Fibroblast of lung (primary cell): ENCODE data around the gene BPHL. TPM values are rescaled to one million over a fixed set of nuclear protein-coding genes. Genes with fewer than 3 reads are reported as not detected.
"Not testable (repeated sequence)": the region's sequence is repeated elsewhere in the genome, so short reads cannot be mapped to it uniquely, and the experiment has no call there.

Experiments
- DNase-seq, 2 donors: peaks; one replicate each; pipeline versions ENCODE4 v3.0.0 to v3.0.0-alpha.2; 2010; ENCODE audit warnings: low read depth in 2 of 2
- H2AFZ ChIP-seq: 2 replicates; pipeline ENCODE4 v1.5.1; 2012; ENCODE audit warnings: low read length, control low read depth, inconsistent platforms
- H3K27ac ChIP-seq: 2 replicates; pipeline ENCODE4 v1.5.1; 2011; ENCODE audit warnings: low read length, control low read depth; ENCODE audit not compliant: insufficient read depth
- H3K27me3 ChIP-seq: 2 replicates; pipeline ENCODE4 v1.5.1; 2011; ENCODE audit warnings: mild to moderate bottlenecking, low read length; ENCODE audit not compliant: control insufficient read depth, insufficient read depth
- H3K36me3 ChIP-seq: 2 replicates; pipeline ENCODE4 v1.5.1; 2011; ENCODE audit warnings: low read length; ENCODE audit not compliant: control insufficient read depth, insufficient read depth
- H3K4me1 ChIP-seq: 2 replicates; pipeline ENCODE4 v1.5.1; 2011; ENCODE audit warnings: low read length; ENCODE audit not compliant: control insufficient read depth, insufficient read depth; ENCODE audit errors: extremely low read depth
- H3K4me2 ChIP-seq: 2 replicates; pipeline ENCODE4 v1.5.1; 2011; ENCODE audit warnings: low read length, control low read depth; ENCODE audit not compliant: insufficient read depth; ENCODE audit errors: extremely low read depth
- H3K4me3 ChIP-seq, 4 experiments: fragments of 200-600 bp in 1 of 4; sonication (generic) in 1 of 4; replicated peaks in 1 of 4; 2 replicates each; pipeline ENCODE4 v1.5.1; 2011 to 2016; ENCODE audit warnings: low read length in 4 of 4, low read depth in 3 of 4, mild to moderate bottlenecking in 3 of 4, control low read depth in 2 of 4, inconsistent platforms in 1 of 4, mixed read lengths in 1 of 4; ENCODE audit not compliant: insufficient read depth in 1 of 4; ENCODE audit errors: control extremely low read depth in 1 of 4
- H3K79me2 ChIP-seq: 2 replicates; pipeline ENCODE4 v1.5.1; 2012; ENCODE audit warnings: mild to moderate bottlenecking, low read length, inconsistent platforms; ENCODE audit not compliant: control insufficient read depth, insufficient read depth
- H3K9ac ChIP-seq: 2 replicates; pipeline ENCODE4 v1.5.1; 2011; ENCODE audit warnings: mild to moderate bottlenecking, low read length, control low read depth; ENCODE audit not compliant: insufficient read depth
- H3K9me3 ChIP-seq: 2 replicates; pipeline ENCODE4 v1.5.1; 2012; ENCODE audit warnings: low read depth, low read length; ENCODE audit not compliant: control insufficient read depth, insufficient read depth
- H4K20me1 ChIP-seq: 2 replicates; pipeline ENCODE4 v1.5.1; 2011; ENCODE audit warnings: low read length; ENCODE audit not compliant: control insufficient read depth, insufficient read depth; ENCODE audit errors: extremely low read depth
- EZH2 ChIP-seq: IDR thresholded peaks from 2 replicates; pipeline ENCODE4 v1.5.1; 2012; ENCODE audit warnings: low read length, control low read depth, mild to moderate bottlenecking; ENCODE audit errors: missing control alignments
- polyA plus RNA-seq, 2 donors: library from polyadenylated mRNA; depleted of rRNA in 1 of 2; stranded (reverse) in 1 of 2; unstranded in 1 of 2; fragments of >200 nt; gene quantifications; 2 replicates each; pipeline ENCODE4 v1.2.1, GENCODE V29; 2011 to 2012; ENCODE audit warnings: missing spikeins in 1 of 2
- total RNA-seq: library from RNA; depleted of rRNA; stranded (reverse); fragments of >200 nt; gene quantifications from 2 replicates; pipeline ENCODE4 v1.2.1, GENCODE V29; 2014
- TF ChIP-seq, protein P1 (sequence below), 2 donors: IDR thresholded peaks in 1 of 2; conservative IDR thresholded peaks in 1 of 2; 1 replicate in 1 of 2; 2 replicates in 1 of 2; pipeline ENCODE4 v1.5.1; 2011 to 2012; ENCODE audit warnings: low read length in 2 of 2, control low read depth in 1 of 2, inconsistent platforms in 1 of 2, low read depth in 1 of 2, mild to moderate bottlenecking in 1 of 2

BPHL gene
- total and polyA plus RNA-seq, 2 donors (not counting 1 experiment from before 2014, with no cell fraction given), result 16.6 to 20.6 TPM

DNA sequence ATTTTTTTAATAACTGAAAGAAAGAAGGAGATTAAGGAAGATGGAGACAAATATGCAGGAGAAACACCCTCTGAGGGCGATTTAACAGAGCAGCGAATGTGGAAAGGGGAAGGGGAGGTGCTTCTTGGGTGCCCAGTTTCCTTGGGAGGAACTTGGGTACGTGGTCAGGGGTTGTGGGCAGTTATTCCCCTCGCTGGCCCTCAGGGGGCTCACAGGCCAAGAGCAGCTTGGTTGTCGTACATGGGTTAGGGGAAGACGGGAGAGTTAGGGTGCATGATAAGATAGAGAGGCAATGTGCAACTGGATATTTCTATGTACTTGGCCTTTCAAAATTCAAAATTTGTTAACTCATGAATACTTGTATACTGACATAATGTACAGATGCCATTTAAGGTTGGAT lies 45.9 kb downstream of the BPHL start:
- H2AFZ ChIP-seq, result no peak overlapping the region
- H3K9ac ChIP-seq, result no peak overlapping the region
- no peaks in the 10 kb centered on the region for H3K9me3 ChIP-seq
- no peaks in the 10 kb centered on the region for H3K79me2 ChIP-seq
- H3K36me3 ChIP-seq, result no peaks in the 10 kb centered on the region
- H4K20me1 ChIP-seq, result no peaks in the 10 kb centered on the region
- no peak for TF ChIP-seq EZH2
- TF ChIP-seq, protein P1, sequence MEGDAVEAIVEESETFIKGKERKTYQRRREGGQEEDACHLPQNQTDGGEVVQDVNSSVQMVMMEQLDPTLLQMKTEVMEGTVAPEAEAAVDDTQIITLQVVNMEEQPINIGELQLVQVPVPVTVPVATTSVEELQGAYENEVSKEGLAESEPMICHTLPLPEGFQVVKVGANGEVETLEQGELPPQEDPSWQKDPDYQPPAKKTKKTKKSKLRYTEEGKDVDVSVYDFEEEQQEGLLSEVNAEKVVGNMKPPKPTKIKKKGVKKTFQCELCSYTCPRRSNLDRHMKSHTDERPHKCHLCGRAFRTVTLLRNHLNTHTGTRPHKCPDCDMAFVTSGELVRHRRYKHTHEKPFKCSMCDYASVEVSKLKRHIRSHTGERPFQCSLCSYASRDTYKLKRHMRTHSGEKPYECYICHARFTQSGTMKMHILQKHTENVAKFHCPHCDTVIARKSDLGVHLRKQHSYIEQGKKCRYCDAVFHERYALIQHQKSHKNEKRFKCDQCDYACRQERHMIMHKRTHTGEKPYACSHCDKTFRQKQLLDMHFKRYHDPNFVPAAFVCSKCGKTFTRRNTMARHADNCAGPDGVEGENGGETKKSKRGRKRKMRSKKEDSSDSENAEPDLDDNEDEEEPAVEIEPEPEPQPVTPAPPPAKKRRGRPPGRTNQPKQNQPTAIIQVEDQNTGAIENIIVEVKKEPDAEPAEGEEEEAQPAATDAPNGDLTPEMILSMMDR (conservative IDR thresholded peaks at IDR 0.05 in 1 of 2, IDR thresholded peaks at IDR 0.05 in 1 of 2; ENCODE audit: low read depth in 1 of 2, low read length in 2 of 2), result no peak
- H3K27ac ChIP-seq, result no peak overlapping the region
- DNase-seq, result no peak
- H3K4me2 ChIP-seq, result no peak overlapping the region
- no peaks in the 10 kb centered on the region for H3K27me3 ChIP-seq
- H3K4me1 ChIP-seq, result no peaks in the 10 kb centered on the region
- H3K4me3 ChIP-seq, result no peak overlapping the region

DNA sequence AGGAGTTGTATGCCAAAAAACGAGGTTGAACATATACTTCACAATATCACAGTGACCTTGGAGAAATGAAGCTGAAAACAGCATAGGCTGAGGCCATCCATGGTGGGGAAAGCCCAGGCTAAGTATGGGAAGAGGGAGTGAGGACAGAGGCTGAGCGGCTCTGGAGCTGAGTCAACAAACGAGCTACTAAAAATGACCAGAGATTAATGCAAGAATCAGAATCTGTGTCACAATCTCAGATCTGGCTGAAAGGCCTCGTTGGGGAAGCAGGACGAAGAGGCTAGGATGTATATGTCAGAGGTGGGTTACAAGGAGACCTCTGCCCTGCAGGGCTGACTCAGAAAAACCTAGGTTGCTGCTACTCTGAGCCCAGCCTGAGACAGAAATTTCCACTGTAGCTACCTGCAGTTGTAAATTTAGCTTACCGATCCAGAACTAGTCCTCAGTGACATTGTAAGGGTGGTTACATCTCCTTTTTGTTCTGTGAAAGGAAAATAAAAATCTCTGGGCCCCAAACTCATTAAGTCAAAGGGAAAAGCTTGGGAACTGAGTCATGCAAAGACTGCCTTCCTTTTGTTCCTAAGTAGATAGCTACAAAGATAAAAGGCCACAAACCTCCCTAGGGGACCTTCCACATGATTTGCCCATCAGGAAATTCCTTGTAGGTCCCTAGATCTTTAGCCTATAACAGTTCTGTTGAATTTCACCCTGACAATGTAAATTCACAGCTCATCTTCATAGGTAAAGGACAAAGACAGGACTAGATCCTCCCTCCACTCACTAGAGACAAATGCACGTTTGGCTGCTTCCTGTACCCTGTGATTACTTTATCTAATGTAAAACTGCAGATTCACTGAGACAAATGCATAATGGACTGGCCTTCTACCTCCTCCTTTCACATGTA lies 47.4 kb downstream of the BPHL start:
- peak; percentile 19 to 83 for DNase-seq
- no peak overlapping the region for H2AFZ ChIP-seq
- H3K36me3 ChIP-seq, result no peaks in the 10 kb centered on the region
- no peaks in the 10 kb centered on the region for H4K20me1 ChIP-seq
- no peak overlapping the region for H3K9ac ChIP-seq
- no peaks in the 10 kb centered on the region for H3K27me3 ChIP-seq
- H3K79me2 ChIP-seq, result no peaks in the 10 kb centered on the region
- no peak for TF ChIP-seq EZH2
- TF ChIP-seq, protein P1 (conservative IDR thresholded peaks at IDR 0.05 in 1 of 2, IDR thresholded peaks at IDR 0.05 in 1 of 2; ENCODE audit: low read depth in 1 of 2, low read length in 2 of 2), result no peak
- H3K27ac ChIP-seq, result no peak overlapping the region
- no peak overlapping the region for H3K4me3 ChIP-seq
- H3K9me3 ChIP-seq, result no peaks in the 10 kb centered on the region
- H3K4me1 ChIP-seq, result no peaks in the 10 kb centered on the region
- no peak overlapping the region for H3K4me2 ChIP-seq

DNA sequence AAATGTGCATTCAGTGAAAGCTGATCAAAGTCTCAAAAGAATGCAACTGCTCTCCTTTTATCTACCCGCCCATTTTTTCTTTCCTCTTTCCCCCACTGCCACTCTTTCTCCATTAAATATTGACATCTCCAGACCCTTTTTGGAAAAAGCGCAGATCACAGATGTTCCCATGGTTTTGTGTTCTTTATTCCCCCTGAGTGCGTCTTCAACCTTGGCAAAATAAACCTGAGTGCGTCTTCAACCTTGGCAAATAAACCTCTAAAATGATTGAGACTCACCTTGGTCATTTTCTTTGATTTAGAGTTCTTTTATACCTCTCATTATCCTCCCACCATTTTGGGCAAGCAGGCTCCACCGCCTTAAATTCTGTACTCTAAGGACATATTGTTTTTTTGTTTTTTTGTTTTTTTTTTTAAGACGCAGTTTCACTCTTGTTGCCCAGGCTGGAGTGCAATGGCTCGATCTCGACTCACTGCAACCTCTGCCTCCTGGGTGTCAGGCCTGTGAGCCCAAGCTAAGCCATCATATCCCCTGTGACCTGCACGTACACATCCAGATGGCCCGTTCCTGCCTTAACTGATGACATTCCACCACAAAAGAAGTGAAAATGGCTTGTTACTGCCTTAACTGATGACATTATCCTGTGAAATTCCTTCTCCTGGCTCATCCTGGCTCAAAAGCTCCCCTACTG lies 48.2 kb downstream of the BPHL start:
- not testable (repeated sequence) for H3K36me3 ChIP-seq, H2AFZ ChIP-seq, H3K9ac ChIP-seq, DNase-seq, H3K27me3 ChIP-seq, H4K20me1 ChIP-seq, H3K79me2 ChIP-seq, H3K4me2 ChIP-seq, H3K27ac ChIP-seq, H3K4me3 ChIP-seq, H3K4me1 ChIP-seq, H3K9me3 ChIP-seq

DNA sequence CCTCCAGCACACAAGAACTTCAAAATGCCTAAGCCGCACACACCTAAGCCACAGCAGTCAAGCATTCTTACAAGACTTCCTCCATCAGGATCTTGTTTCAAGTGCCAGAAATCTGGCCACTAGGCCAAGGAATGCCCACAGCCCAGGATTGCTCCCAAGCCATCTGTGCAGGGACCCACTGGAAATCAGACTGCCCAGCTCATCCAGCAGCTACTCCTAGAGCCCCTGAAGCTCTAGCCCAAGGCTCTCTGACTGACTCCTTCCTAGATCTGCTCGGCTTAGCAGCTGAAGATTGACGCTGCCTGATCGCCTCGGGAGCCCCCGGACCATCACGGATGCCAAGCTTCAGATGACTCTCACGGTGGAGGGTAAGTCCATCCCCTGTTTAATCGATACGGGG lies 49.5 kb downstream of the BPHL start:
- not testable (repeated sequence) for H3K79me2 ChIP-seq, H3K9ac ChIP-seq, H3K4me1 ChIP-seq, H3K9me3 ChIP-seq, H3K4me2 ChIP-seq, DNase-seq, H3K27me3 ChIP-seq, H4K20me1 ChIP-seq, H3K4me3 ChIP-seq, H3K27ac ChIP-seq, H3K36me3 ChIP-seq, H2AFZ ChIP-seq

DNA sequence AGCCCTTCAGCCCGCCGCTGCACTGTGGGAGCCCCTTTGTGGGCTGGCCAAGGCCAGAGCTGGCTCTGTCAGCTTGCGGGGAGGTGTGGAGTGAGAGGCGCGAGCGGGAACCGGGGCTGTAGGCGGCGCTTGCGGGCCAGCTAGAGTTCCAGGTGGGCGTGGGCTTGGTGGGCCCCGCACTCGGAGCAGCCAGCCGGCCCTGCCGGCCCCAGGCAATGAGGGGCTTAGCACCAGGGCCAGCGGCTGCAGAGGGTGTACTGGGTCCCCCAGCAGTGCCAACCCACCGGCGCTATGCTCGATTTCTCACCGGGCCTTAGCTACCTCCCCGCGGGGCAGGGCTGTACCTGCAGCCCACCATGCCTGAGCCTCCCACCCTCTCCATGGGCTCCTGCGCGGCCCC lies 52.2 kb downstream of the BPHL start:
- not testable (repeated sequence) for H3K4me2 ChIP-seq, H2AFZ ChIP-seq, H4K20me1 ChIP-seq, H3K9ac ChIP-seq, DNase-seq, H3K9me3 ChIP-seq, H3K27ac ChIP-seq, H3K4me1 ChIP-seq, H3K4me3 ChIP-seq, H3K79me2 ChIP-seq, H3K27me3 ChIP-seq, H3K36me3 ChIP-seq
